Mesenchymal stem cell (in vitro differentiated cells and primary cell): ENCODE measurements around the gene RSL1D1.

Experiments
- DNase-seq: peaks from one replicate; pipeline ENCODE4 v3.0.0-alpha.2; 2013
- H2AFZ ChIP-seq: one replicate; pipeline ENCODE4 v1.6.1; 2013; ENCODE audit warnings: low read depth, mild to moderate bottlenecking, control low read depth, inconsistent platforms, low read length, moderate library complexity
- H2AK5ac ChIP-seq: 2 replicates; pipeline ENCODE4 v1.6.1; 2013; ENCODE audit warnings: low read length, moderate library complexity, mild to moderate bottlenecking, inconsistent platforms; ENCODE audit not compliant: severe bottlenecking
- H2BK120ac ChIP-seq: one replicate; pipeline ENCODE4 v1.6.1; 2013; ENCODE audit warnings: low read depth, mild to moderate bottlenecking, inconsistent platforms, low read length, moderate library complexity
- H2BK12ac ChIP-seq, 2 experiments: one replicate each; pipeline ENCODE4 v1.6.1; 2013; ENCODE audit warnings: inconsistent platforms in 2 of 2, low read length in 2 of 2, mild to moderate bottlenecking in 2 of 2, moderate library complexity in 2 of 2, control low read depth in 1 of 2
- H2BK15ac ChIP-seq: one replicate; pipeline ENCODE4 v1.6.1; 2013; ENCODE audit warnings: mild to moderate bottlenecking, low read depth, inconsistent platforms; ENCODE audit not compliant: poor library complexity, severe bottlenecking
- H2BK5ac ChIP-seq: 2 replicates; pipeline ENCODE4 v1.6.1; 2013; ENCODE audit warnings: low read depth, mild to moderate bottlenecking, low read length, control low read depth, inconsistent platforms; ENCODE audit not compliant: poor library complexity, severe bottlenecking
- H3K14ac ChIP-seq, 2 experiments: one replicate each; pipeline ENCODE4 v1.6.1; 2013; ENCODE audit warnings: inconsistent platforms in 2 of 2, low read length in 2 of 2, control low read depth in 1 of 2, mild to moderate bottlenecking in 1 of 2, moderate library complexity in 1 of 2
- H3K18ac ChIP-seq, 2 experiments: one replicate each; pipeline ENCODE4 v1.6.1; 2013; ENCODE audit warnings: inconsistent platforms in 2 of 2, low read length in 2 of 2, control low read depth in 1 of 2, low read depth in 1 of 2, mild to moderate bottlenecking in 1 of 2
- H3K23ac ChIP-seq, 2 experiments: one replicate each; pipeline ENCODE4 v1.6.1; 2013; ENCODE audit warnings: inconsistent platforms in 2 of 2, low read length in 2 of 2, mild to moderate bottlenecking in 2 of 2, moderate library complexity in 2 of 2, control low read depth in 1 of 2
- H3K27ac ChIP-seq: 2 replicates; pipeline ENCODE4 v1.5.1; 2013; ENCODE audit warnings: mild to moderate bottlenecking, moderate library complexity, low read length, control low read depth, inconsistent platforms; ENCODE audit not compliant: poor library complexity, severe bottlenecking
- H3K27me3 ChIP-seq, 2 experiments: 2 replicates each; pipeline versions ENCODE4 v1.6.1 to v1.7.0; 2013; ENCODE audit warnings: low read length in 2 of 2, mild to moderate bottlenecking in 2 of 2, moderate library complexity in 2 of 2, control low read depth in 1 of 2, inconsistent platforms in 1 of 2; ENCODE audit not compliant: control insufficient read depth in 1 of 2, insufficient read depth in 1 of 2
- H3K36me3 ChIP-seq, 2 experiments: 2 replicates each; pipeline versions ENCODE4 v1.6.1 to v1.7.0; 2013; ENCODE audit warnings: low read length in 2 of 2, control low read depth in 1 of 2, inconsistent platforms in 1 of 2, low read depth in 1 of 2, mild to moderate bottlenecking in 1 of 2; ENCODE audit not compliant: insufficient read depth in 2 of 2, control insufficient read depth in 1 of 2
- H3K4ac ChIP-seq, 2 experiments: one replicate each; pipeline ENCODE4 v1.6.1; 2013; ENCODE audit warnings: inconsistent platforms in 2 of 2, low read length in 2 of 2, mild to moderate bottlenecking in 2 of 2, moderate library complexity in 2 of 2, control low read depth in 1 of 2, low read depth in 1 of 2
- H3K4me1 ChIP-seq: 2 replicates; pipeline ENCODE4 v1.6.1; 2013; ENCODE audit warnings: low read depth, low read length, control low read depth; ENCODE audit not compliant: control insufficient read depth, insufficient read depth
- H3K4me2 ChIP-seq: 2 replicates; pipeline ENCODE4 v1.6.1; 2013; ENCODE audit warnings: low read length, mild to moderate bottlenecking, inconsistent platforms; ENCODE audit not compliant: poor library complexity, severe bottlenecking
- H3K4me3 ChIP-seq, 2 experiments: 2 replicates each; pipeline versions ENCODE4 v1.5.1 to v1.7.0; 2013; ENCODE audit warnings: low read length in 2 of 2, mild to moderate bottlenecking in 2 of 2, control low read depth in 1 of 2, low read depth in 1 of 2; ENCODE audit not compliant: insufficient read depth in 1 of 2
- H3K79me1 ChIP-seq: replicated peaks from 2 replicates; pipeline ENCODE4 v1.6.1; 2013; ENCODE audit warnings: mild to moderate bottlenecking, control low read depth, low read length, inconsistent platforms; ENCODE audit not compliant: poor library complexity, severe bottlenecking
- H3K9ac ChIP-seq: 2 replicates; pipeline ENCODE4 v1.7.0; 2013; ENCODE audit warnings: mild to moderate bottlenecking, low read length, moderate library complexity
- H3K9me3 ChIP-seq: 2 replicates; pipeline ENCODE4 v1.7.0; 2013; ENCODE audit warnings: mild to moderate bottlenecking, low read length; ENCODE audit not compliant: control insufficient read depth
- H4K8ac ChIP-seq: one replicate; pipeline ENCODE4 v1.6.1; 2013; ENCODE audit warnings: inconsistent platforms, mild to moderate bottlenecking, low read length, moderate library complexity
- H4K91ac ChIP-seq: one replicate; pipeline ENCODE4 v1.6.1; 2013; ENCODE audit warnings: mild to moderate bottlenecking, low read length, inconsistent platforms
- WGBS: methylation state at CpG from one replicate; pipeline ENCODE4 v1.1.7; 2013; ENCODE audit warnings: mixed read lengths; 5-methylcytosine and 5-hydroxymethylcytosine counted together

The RSL1D1 gene

DNA sequence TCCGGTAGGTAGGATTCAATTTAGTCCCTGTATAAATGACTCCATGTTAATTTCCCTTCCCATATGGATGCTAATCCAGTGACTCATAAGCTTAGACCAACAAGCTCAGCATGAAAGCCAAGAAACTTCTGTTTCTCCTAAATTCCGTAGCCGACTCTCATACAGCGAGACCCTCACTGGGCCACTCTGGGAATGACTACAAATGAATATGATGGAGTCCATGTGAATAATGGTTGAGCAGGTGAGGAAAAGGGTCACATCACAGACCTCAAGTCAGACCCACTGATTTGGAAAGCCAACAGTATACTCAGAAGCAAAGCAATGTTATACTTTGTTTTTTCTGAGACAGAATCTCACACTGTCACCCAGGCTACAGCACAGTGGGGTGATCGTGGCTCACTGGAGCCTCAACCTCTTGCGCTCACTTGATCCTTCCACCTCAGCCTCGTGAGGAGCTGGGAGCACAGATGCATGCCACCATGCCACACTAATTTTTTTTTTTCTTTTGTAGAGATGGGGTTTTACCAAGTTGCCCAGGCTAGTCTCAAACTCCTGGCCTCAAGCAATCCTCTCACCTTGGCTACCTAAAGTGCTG is 14.6 kb downstream of the RSL1D1 start:
- no peak overlapping the region for H3K4ac ChIP-seq
- no peak overlapping the region for H3K18ac ChIP-seq
- H3K4me2 ChIP-seq, result no peak overlapping the region
- DNase-seq, result peak; percentile 57
- no peak overlapping the region for H2BK15ac ChIP-seq
- H3K23ac ChIP-seq, result no peak overlapping the region
- no peak overlapping the region for H3K9ac ChIP-seq
- no peak overlapping the region for H2AFZ ChIP-seq
- peak overlapping the region; percentile 83 for H3K27ac ChIP-seq
- peaks cover 15% of the 10 kb centered on the region for H3K4me1 ChIP-seq
- no peaks in the 10 kb centered on the region for H3K27me3 ChIP-seq
- H3K4me3 ChIP-seq, result no peak overlapping the region
- H3K9me3 ChIP-seq, result no peaks in the 10 kb centered on the region
- peaks cover 7% of the 10 kb centered on the region for H3K79me1 ChIP-seq
- no peak overlapping the region for H3K14ac ChIP-seq
- H2BK12ac ChIP-seq, result no peak overlapping the region
- H4K8ac ChIP-seq, result no peak overlapping the region
- H2BK120ac ChIP-seq, result no peak overlapping the region
- H4K91ac ChIP-seq, result no peak overlapping the region
- peak overlapping the region; percentile 0 for H2BK5ac ChIP-seq
- H3K36me3 ChIP-seq, result peaks cover 28 to 61% of the 10 kb centered on the region in 2 experiments
- 77% methylated on average over 4 of the region's 7 CpGs for WGBS
- H2AK5ac ChIP-seq, result peak overlapping the region; percentile 1

DNA sequence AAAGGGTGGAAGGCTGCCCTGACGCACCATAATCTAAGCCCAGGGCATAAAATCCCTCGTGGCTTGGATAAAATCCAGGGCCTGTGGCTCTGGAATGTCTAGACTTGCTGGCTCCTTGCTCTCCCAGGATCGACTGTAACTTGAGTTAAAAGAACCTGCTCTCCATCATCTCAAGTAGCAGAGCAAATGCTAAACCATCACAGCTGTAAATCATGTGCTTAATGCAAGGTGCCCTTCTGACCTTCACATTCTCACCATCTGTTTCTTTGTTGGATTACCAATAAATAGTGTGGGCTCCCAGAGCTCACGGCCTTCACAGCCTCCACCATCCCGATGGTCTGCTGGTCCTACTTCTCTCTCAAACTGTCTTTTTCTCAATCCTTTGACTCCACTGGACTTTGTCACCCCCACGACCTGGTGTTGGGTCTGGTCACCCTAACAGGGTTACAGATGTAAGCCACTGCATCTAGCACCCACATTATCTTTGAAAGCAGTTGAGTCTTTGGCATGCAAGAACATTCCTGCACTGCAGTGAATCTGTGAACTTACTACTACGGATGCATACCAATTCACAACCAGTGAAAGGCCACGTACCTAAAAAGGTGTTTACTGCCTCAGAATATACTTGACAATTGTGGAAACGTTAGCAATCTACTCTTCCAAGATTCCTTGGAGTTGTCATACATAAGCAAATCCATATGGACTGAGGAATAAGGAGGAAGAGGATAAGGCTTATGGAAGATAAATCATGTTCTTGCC is 15.3 kb downstream of the RSL1D1 start:
- H2BK15ac ChIP-seq, result no peak overlapping the region
- H3K79me1 ChIP-seq, result peaks cover 6% of the 10 kb centered on the region
- H2BK120ac ChIP-seq, result no peak overlapping the region
- H3K4me1 ChIP-seq, result peaks cover 15% of the 10 kb centered on the region
- H2AK5ac ChIP-seq, result peak overlapping the region; percentile 43
- H2BK5ac ChIP-seq, result no peak overlapping the region
- no peak overlapping the region for H4K91ac ChIP-seq
- H3K9me3 ChIP-seq, result no peaks in the 10 kb centered on the region
- H3K9ac ChIP-seq, result no peak overlapping the region
- H3K27me3 ChIP-seq, result no peaks in the 10 kb centered on the region
- peak; percentile 70 for DNase-seq
- H3K14ac ChIP-seq, result no peak overlapping the region
- no peak overlapping the region for H3K4me3 ChIP-seq
- no peak overlapping the region for H3K18ac ChIP-seq
- H4K8ac ChIP-seq, result no peak overlapping the region
- H2BK12ac ChIP-seq, result no peak overlapping the region
- H3K27ac ChIP-seq, result peak overlapping the region; percentile 83
- 44% methylated on average over 9 of the region's 9 CpGs for WGBS
- H2AFZ ChIP-seq, result no peak overlapping the region
- peaks cover 26 to 54% of the 10 kb centered on the region in 2 experiments for H3K36me3 ChIP-seq
- H3K4me2 ChIP-seq, result no peak overlapping the region
- no peak overlapping the region for H3K23ac ChIP-seq
- H3K4ac ChIP-seq, result no peak overlapping the region

DNA sequence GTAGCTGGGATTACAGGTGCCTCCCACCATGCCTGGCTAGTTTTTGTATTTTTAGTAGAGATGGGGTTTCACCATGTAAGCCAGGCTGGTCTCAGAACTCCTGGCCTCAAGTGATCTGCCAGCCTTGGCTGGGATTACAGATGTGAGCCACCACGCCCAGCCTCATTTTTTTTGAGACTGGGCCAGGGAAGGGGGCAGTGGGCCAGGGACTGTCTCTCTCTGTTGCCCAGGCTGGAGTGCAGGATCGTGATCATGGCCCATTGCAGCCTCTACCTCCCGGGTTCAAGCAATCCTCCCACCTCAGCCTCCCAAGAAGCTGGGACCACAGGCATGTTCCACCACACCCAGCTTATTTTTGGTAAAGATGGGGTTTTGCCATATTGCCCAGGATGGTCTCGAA is 16.0 kb downstream of the RSL1D1 start:
- Histone ChIP-seq H3K9ac (no peak overlapping the region), H2BK12ac (no peak overlapping the region), H3K27ac (peak overlapping the region; percentile 83), H3K4ac (no peak overlapping the region), H2BK15ac (no peak overlapping the region), H3K9me3 (no peaks in the 10 kb centered on the region), H2AFZ (no peak overlapping the region), H2AK5ac (peak overlapping the region; percentile 60), H3K14ac (no peak overlapping the region), H2BK5ac (peak overlapping the region; percentile 93), H3K4me3 (no peak overlapping the region), H3K4me2 (no peak overlapping the region), H2BK120ac (no peak overlapping the region), H3K36me3 (peaks cover 23 to 47% of the 10 kb centered on the region in 2 experiments), H3K18ac (no peak overlapping the region), H4K91ac (no peak overlapping the region), H4K8ac (no peak overlapping the region), H3K79me1 (peaks cover 6% of the 10 kb centered on the region), H3K27me3 (no peaks in the 10 kb centered on the region), H3K23ac (no peak overlapping the region), H3K4me1 (peaks cover 15% of the 10 kb centered on the region)
- WGBS, result 96% methylated on average over 3 of the region's 4 CpGs
- no peak for DNase-seq

DNA sequence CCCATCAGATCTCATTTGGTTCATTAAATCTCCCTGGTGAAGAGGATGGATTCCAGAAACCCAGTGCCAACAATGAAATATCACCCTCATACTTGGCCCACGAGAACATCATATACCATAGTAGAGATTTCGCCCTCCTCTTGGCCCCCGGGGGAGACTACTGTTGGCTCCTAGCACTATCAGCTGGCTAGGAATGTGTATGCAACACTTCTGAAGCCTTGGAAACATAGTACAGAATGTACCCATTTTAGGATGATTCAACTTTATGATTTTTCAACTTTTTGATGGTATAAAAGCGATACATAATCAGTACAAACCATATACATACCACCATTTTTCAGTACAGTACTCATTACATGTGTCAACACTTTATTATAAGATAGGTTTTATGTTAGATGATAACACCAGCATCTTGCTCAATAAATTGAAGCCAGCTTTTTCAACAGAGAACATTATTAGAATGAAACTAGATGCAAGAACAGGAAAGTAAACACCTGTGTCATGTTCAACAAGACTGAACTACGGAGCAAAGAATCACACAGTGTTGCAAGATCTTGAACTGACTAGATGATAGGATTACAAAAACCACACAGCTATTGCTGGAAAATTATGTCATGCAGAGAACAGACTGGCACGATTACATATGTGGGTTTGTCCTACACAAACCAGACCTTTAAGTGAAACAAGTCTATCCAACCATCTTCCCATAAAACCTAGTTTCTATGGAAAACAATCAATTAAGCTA is 17.2 kb downstream of the RSL1D1 start:
- 86% methylated on average over 5 of the region's 6 CpGs for WGBS
- no peak overlapping the region for H2BK12ac ChIP-seq
- peak; percentile 83 for DNase-seq
- no peak overlapping the region for H3K9ac ChIP-seq
- no peak overlapping the region for H3K4me2 ChIP-seq
- H2AK5ac ChIP-seq, result no peak overlapping the region
- no peak overlapping the region for H3K18ac ChIP-seq
- no peak overlapping the region for H2BK15ac ChIP-seq
- no peak overlapping the region for H3K14ac ChIP-seq
- H2BK120ac ChIP-seq, result no peak overlapping the region
- no peak overlapping the region for H3K4me3 ChIP-seq
- H3K27me3 ChIP-seq, result no peaks in the 10 kb centered on the region
- H3K36me3 ChIP-seq, result peaks cover 18 to 35% of the 10 kb centered on the region in 2 experiments
- H3K4me1 ChIP-seq, result peaks cover 15% of the 10 kb centered on the region
- no peak overlapping the region for H3K23ac ChIP-seq
- H4K91ac ChIP-seq, result no peak overlapping the region
- H3K4ac ChIP-seq, result no peak overlapping the region
- no peak overlapping the region for H4K8ac ChIP-seq
- H3K27ac ChIP-seq, result no peak overlapping the region
- no peak overlapping the region for H2BK5ac ChIP-seq
- H3K79me1 ChIP-seq, result peaks cover 2% of the 10 kb centered on the region
- no peaks in the 10 kb centered on the region for H3K9me3 ChIP-seq
- H2AFZ ChIP-seq, result no peak overlapping the region
